COR-L47 (cell line): ENCODE results near the gene SLC12A8.

ENCODE experiments used
- DNase-seq: peaks from one replicate; lab custom pipeline; 2025; lab: John Stamatoyannopoulos, UW

Gene SLC12A8

GRCh38 chr3:125212509-125213363 lies at the start of gene SLC12A8:
SLC12A8 (minus strand) TSS chr3:125212748; CDS start chr3:125211349, 1,399 bp downstream.
- DNase-seq: no peak

- DNase-seq: no peak
These were observed 49.6 kb upstream of the SLC12A8 start for GRCh38 chr3:125262161-125262560.

- DNase-seq: peak; percentile 65
These were observed 48.5 kb upstream of the SLC12A8 start for GRCh38 chr3:125261031-125261430.

GRCh38 chr3:125260158-125260557 lies 47.6 kb upstream of the SLC12A8 start:
- no peak for DNase-seq

GRCh38 chr3:125257536-125257935 lies 45.0 kb upstream of the SLC12A8 start:
- DNase-seq: no peak

GRCh38 chr3:125256675-125257074 lies 44.1 kb upstream of the SLC12A8 start:
- DNase-seq: no peak

GRCh38 chr3:125250973-125251372 lies 38.4 kb upstream of the SLC12A8 start:
- DNase-seq: no peak

GRCh38 chr3:125246237-125246636 lies 33.7 kb upstream of the SLC12A8 start:
- no peak for DNase-seq

GRCh38 chr3:125245521-125245920 lies 33.0 kb upstream of the SLC12A8 start:
- no peak for DNase-seq

GRCh38 chr3:125240496-125240895 lies 27.9 kb upstream of the SLC12A8 start:
- DNase-seq: no peak

GRCh38 chr3:125239266-125239665 lies 26.7 kb upstream of the SLC12A8 start:
- DNase-seq: no peak

GRCh38 chr3:125238759-125239158 lies 26.2 kb upstream of the SLC12A8 start:
- no peak for DNase-seq

- DNase-seq: no peak
These were observed 23.9 kb upstream of the SLC12A8 start for GRCh38 chr3:125236331-125236903.

- DNase-seq: no peak
These were observed 22.3 kb upstream of the SLC12A8 start for GRCh38 chr3:125234831-125235230.

GRCh38 chr3:125232401-125232800 lies 19.9 kb upstream of the SLC12A8 start:
- no peak for DNase-seq

- DNase-seq: no peak
These were observed 19.3 kb upstream of the SLC12A8 start for GRCh38 chr3:125231895-125232294.

- no peak for DNase-seq
These were observed 17.2 kb upstream of the SLC12A8 start for GRCh38 chr3:125229707-125230106.

- no peak for DNase-seq
These were observed 16.6 kb upstream of the SLC12A8 start for GRCh38 chr3:125229168-125229567.

- DNase-seq: no peak
These were observed 9.3 kb upstream of the SLC12A8 start for GRCh38 chr3:125221831-125222230.

- DNase-seq: no peak
These were observed 8.3 kb upstream of the SLC12A8 start for GRCh38 chr3:125220727-125221429.

- DNase-seq: no peak
These were observed 7.6 kb upstream of the SLC12A8 start for GRCh38 chr3:125220183-125220582.

GRCh38 chr3:125219261-125219701 lies 6.7 kb upstream of the SLC12A8 start:
- DNase-seq: no peak

GRCh38 chr3:125214738-125215137 lies 2.2 kb upstream of the SLC12A8 start:
- DNase-seq: no peak
